CD4-positive, alpha-beta T cell (primary cell): ENCODE measurements around the gene STRA6. TPM values are rescaled to one million over a fixed set of nuclear protein-coding genes. Genes with fewer than 3 reads are reported as not detected.

Source experiments
- ATAC-seq: fragments of 200-7000 bp; cut with Tn5 transposase; one replicate; pipeline ENCODE4 v1.10.0; 2022; ENCODE audit warnings: mild to moderate bottlenecking; ENCODE audit not compliant: poor library complexity
- CTCF ChIA-PET: fragments of 350-600 bp; sonication (Branson Sonifier 250); formaldehyde crosslinking; loops from one replicate; lab custom pipeline; 2021; ENCODE audit warnings: antibody characterized with exemption, inconsistent platforms; lab: Charles Lee
- POLR2A ChIA-PET: fragments of 350-600 bp; sonication (Branson Sonifier 250); formaldehyde crosslinking; loops from one replicate; lab custom pipeline; 2021; ENCODE audit warnings: antibody characterized with exemption, inconsistent platforms; lab: Charles Lee
- DNase-seq, 14 experiments: peaks; one replicate each; pipeline ENCODE4 v3.0.0-alpha.2; 2013 to 2020; ENCODE audit warnings: mixed read lengths in 2 of 14
- H3K27ac ChIP-seq, 2 donors: one replicate each; pipeline versions ENCODE4 v1.5.1 to v1.7.0; 2013; ENCODE audit warnings: low read length in 2 of 2, low read depth in 1 of 2, mild to moderate bottlenecking in 1 of 2
- H3K27me3 ChIP-seq, 2 experiments: 1 replicate in 1 of 2; 2 replicates in 1 of 2; pipeline versions ENCODE4 v1.6.1 to v1.7.0; 2013; ENCODE audit warnings: low read length in 2 of 2, control low read depth in 1 of 2, mild to moderate bottlenecking in 1 of 2, moderate library complexity in 1 of 2; ENCODE audit not compliant: insufficient read depth in 2 of 2, control insufficient read depth in 1 of 2
- H3K36me3 ChIP-seq: one replicate; pipeline ENCODE4 v1.6.1; 2013; ENCODE audit warnings: low read length, control low read depth; ENCODE audit not compliant: insufficient read depth
- H3K4me1 ChIP-seq: one replicate; pipeline ENCODE4 v1.6.1; 2013; ENCODE audit warnings: low read length, control low read depth; ENCODE audit not compliant: insufficient read depth
- H3K4me3 ChIP-seq: one replicate; pipeline ENCODE4 v1.5.1; 2013; ENCODE audit warnings: mild to moderate bottlenecking, low read length, moderate library complexity
- H3K9me3 ChIP-seq, 2 experiments: 1 replicate in 1 of 2; 2 replicates in 1 of 2; pipeline versions ENCODE4 v1.6.1 to v1.7.0; 2013; ENCODE audit warnings: low read length in 2 of 2, mild to moderate bottlenecking in 2 of 2, control low read depth in 1 of 2, moderate library complexity in 1 of 2; ENCODE audit not compliant: control insufficient read depth in 1 of 2, insufficient read depth in 1 of 2
- H3K27ac Mint-ChIP-seq: one replicate; pipeline ENCODE4 v1.8.0; 2020; ENCODE audit warnings: mixed read lengths
- H3K27me3 Mint-ChIP-seq: one replicate; pipeline ENCODE4 v1.8.0; 2021; ENCODE audit warnings: mixed read lengths
- H3K36me3 Mint-ChIP-seq: one replicate; pipeline ENCODE4 v1.8.0; 2021; ENCODE audit warnings: low read depth, mixed read lengths
- H3K4me1 Mint-ChIP-seq: one replicate; pipeline ENCODE4 v1.8.0; 2021; ENCODE audit warnings: low read depth, mixed read lengths
- H3K4me3 Mint-ChIP-seq: one replicate; pipeline ENCODE4 v1.8.0; 2020; ENCODE audit warnings: mild to moderate bottlenecking, mixed read lengths
- H3K9me3 Mint-ChIP-seq: one replicate; pipeline ENCODE4 v1.8.0; 2020; ENCODE audit warnings: mixed read lengths
- CTCF ChIP-seq: fragments of 200-600 bp; IDR thresholded peaks from one replicate; pipeline ENCODE4 v1.8.0; 2022; ENCODE audit warnings: antibody characterized with exemption, mild to moderate bottlenecking
- intact Hi-C, 2 experiments: fragments of 100-400 bp; cut with DNase I in 1 of 2; cut with micrococcal nuclease in 1 of 2; formaldehyde crosslinking; loops; one replicate each; pipeline versions ENCODE4 v1.15.1 to v1.9.0; 2023 to 2025; cut with DNase I, micrococcal nuclease
- total RNA-seq, 174 experiments: library from RNA in 2 of 174; stranded (reverse) in 2 of 174; gene quantifications; one replicate each; pipeline ENCODE4 v1.2.3 and lab custom pipeline; 2021 to 2026

Gene STRA6
- total RNA-seq, 2 experiments from 2014 or later: not detected

DNA sequence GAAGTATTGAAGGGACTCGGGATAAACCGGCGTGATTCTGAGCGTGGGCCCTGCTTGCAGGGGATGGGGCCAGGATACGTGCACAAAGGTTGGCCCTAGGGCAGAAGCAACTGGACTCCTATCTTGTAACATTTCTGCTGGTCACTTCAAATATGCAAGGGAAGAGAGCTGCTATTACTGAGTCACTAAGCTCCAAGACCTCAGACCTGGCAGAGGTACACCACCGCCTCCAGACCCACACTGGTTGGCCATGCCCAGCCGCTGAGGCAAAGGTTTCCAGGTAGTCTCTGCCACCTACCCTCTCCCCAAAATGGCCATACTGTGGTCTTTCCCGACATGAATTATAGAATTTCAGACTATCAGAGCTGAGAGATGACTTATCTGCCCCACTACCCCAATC, 13.4 kb upstream of the STRA6 start:
- DNase-seq: no peak
- Mint-ChIP-seq H3K27me3 (peaks cover 18% of the 10 kb centered on the region), H3K36me3 (no peaks in the 10 kb centered on the region), H3K4me3 (no peak overlapping the region), H3K4me1 (no peaks in the 10 kb centered on the region), H3K27ac (no peak overlapping the region), H3K9me3 (no peaks in the 10 kb centered on the region)
- no peak overlapping the region for H3K27ac ChIP-seq
- H3K4me1 ChIP-seq: no peaks in the 10 kb centered on the region
- intact Hi-C loops: no loop called here
- H3K36me3 ChIP-seq: no peaks in the 10 kb centered on the region
- ChIA-PET POLR2A (no interaction called here), CTCF (no interaction called here)
- no peak for ATAC-seq
- H3K27me3 ChIP-seq: no peaks in the 10 kb centered on the region
- no peaks in the 10 kb centered on the region for H3K9me3 ChIP-seq
- TF ChIP-seq CTCF: no peak
- H3K4me3 ChIP-seq: no peak overlapping the region

DNA sequence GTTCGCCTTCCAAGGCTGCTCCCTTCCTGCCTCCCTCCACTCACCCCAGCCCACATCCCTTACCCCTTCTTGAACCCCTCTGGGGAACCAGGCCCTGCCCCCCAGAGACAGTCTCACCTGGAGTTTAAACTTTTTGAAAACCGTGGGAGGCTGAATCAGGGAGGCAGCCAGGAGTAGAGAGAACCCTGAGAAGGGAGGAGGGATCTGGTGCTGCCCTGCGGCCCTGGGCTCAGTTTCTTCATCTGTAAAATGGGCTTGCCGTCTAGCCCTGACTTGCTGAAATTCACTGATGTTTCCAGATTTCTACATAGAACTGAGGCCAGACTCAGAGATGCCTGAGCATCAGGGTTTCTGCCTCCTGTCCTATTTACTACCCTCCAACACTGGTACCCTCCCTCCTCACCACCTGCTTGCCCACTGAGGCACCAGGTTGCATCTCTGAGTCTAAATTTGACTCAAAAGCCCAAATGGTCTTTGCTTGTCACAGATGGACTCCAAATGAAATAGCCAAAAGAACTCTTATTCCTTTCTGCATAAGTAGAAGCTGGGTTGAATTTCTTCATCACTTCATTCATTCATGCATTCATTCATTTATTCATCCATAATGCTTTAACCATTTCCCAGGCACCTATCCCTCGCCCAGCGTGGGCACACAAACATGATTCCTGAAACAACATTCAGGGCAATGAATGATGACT, 11.9 kb upstream of the STRA6 start:
- no peak overlapping the region for H3K4me3 ChIP-seq
- H3K4me1 ChIP-seq: no peaks in the 10 kb centered on the region
- no peak overlapping the region for H3K27ac ChIP-seq
- H3K36me3 ChIP-seq: no peaks in the 10 kb centered on the region
- TF ChIP-seq CTCF: no peak
- no peaks in the 10 kb centered on the region for H3K9me3 ChIP-seq
- Mint-ChIP-seq H3K27ac (no peak overlapping the region), H3K36me3 (no peaks in the 10 kb centered on the region), H3K9me3 (no peaks in the 10 kb centered on the region), H3K4me3 (no peak overlapping the region), H3K4me1 (no peaks in the 10 kb centered on the region), H3K27me3 (peaks cover 5% of the 10 kb centered on the region)
- DNase-seq: no peak
- ChIA-PET POLR2A (no interaction called here), CTCF (no interaction called here)
- intact Hi-C loops: no loop called here
- no peaks in the 10 kb centered on the region for H3K27me3 ChIP-seq
- no peak for ATAC-seq

DNA sequence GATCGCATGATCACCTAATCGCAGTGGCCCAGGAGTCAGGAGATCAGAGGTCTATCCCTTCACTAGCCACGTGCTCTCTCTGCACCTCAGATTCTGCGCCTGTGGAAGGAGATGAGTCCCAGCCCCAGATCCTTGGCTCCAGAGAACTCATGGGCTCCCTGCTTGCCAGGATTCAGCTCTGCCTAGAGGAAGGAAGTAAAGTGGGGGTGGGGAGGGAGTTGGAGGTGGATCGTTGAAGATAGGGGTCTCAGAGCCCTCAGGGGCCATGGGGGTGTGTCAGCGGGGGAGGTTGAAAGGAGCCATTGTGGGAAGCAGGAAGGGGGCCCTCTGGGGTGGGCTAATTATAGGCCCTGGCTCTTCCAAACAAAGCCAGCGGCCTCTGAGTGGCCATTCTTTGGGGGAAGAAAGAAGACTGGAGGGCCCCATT, 11.3 kb upstream of the STRA6 start:
- no peaks in the 10 kb centered on the region for H3K4me1 Mint-ChIP-seq
- H3K4me3 Mint-ChIP-seq: no peak overlapping the region
- no peaks in the 10 kb centered on the region for H3K4me1 ChIP-seq

More for the DNA sequence above, 11.3 kb upstream of the STRA6 start:
- no peaks in the 10 kb centered on the region for H3K36me3 Mint-ChIP-seq
- H3K9me3 ChIP-seq: no peaks in the 10 kb centered on the region
- TF ChIP-seq CTCF: no peak
- ATAC-seq (no peak), DNase-seq (no peak)
- no peak overlapping the region for H3K4me3 ChIP-seq
- peaks cover under 1% of the 10 kb centered on the region for H3K27me3 Mint-ChIP-seq
- ChIA-PET CTCF (no interaction called here), POLR2A (no interaction called here)
- H3K36me3 ChIP-seq: no peaks in the 10 kb centered on the region
- no peaks in the 10 kb centered on the region for H3K27me3 ChIP-seq
- no peak overlapping the region for H3K27ac ChIP-seq
- no peak overlapping the region for H3K27ac Mint-ChIP-seq
- intact Hi-C loops: no loop called here
- no peaks in the 10 kb centered on the region for H3K9me3 Mint-ChIP-seq
